H9 (cell line): ENCODE measurements around the gene TTC17. TPM values are rescaled to one million over a fixed set of nuclear protein-coding genes. Genes with fewer than 3 reads are reported as not detected.

Source experiments
- DNase-seq: peaks from one replicate; pipeline ENCODE4 v3.0.0-alpha.2; 2017
- H2AFZ ChIP-seq: one replicate; pipeline ENCODE4 v1.6.1; 2013; ENCODE audit warnings: mild to moderate bottlenecking, low read length, control low read depth, moderate library complexity
- H2AK5ac ChIP-seq: 2 replicates; pipeline ENCODE4 v1.6.1; 2013; ENCODE audit warnings: low read length, control low read depth, mixed read lengths; ENCODE audit not compliant: insufficient read length
- H2BK120ac ChIP-seq: one replicate; pipeline ENCODE4 v1.6.1; 2013; ENCODE audit warnings: low read depth, mild to moderate bottlenecking, low read length, control low read depth, inconsistent platforms; ENCODE audit not compliant: poor library complexity, severe bottlenecking
- H2BK12ac ChIP-seq: 2 replicates; pipeline ENCODE4 v1.6.1; 2013; ENCODE audit warnings: low read length, control low read depth, mixed read lengths, low read depth; ENCODE audit not compliant: insufficient read length
- H2BK15ac ChIP-seq: 2 replicates; pipeline ENCODE4 v1.6.1; 2013; ENCODE audit warnings: low read depth, low read length, control low read depth
- H2BK20ac ChIP-seq: one replicate; pipeline ENCODE4 v1.6.1; 2013; ENCODE audit warnings: low read depth, mild to moderate bottlenecking, low read length, control low read depth, inconsistent platforms; ENCODE audit not compliant: poor library complexity, severe bottlenecking
- H2BK5ac ChIP-seq: 2 replicates; pipeline ENCODE4 v1.6.1; 2013; ENCODE audit warnings: low read length, control low read depth, mixed read lengths; ENCODE audit not compliant: insufficient read length
- H3K14ac ChIP-seq: 2 replicates; pipeline ENCODE4 v1.6.1; 2013; ENCODE audit warnings: low read length, control low read depth; ENCODE audit not compliant: insufficient read depth
- H3K18ac ChIP-seq: 2 replicates; pipeline ENCODE4 v1.6.1; 2013; ENCODE audit warnings: low read depth, mild to moderate bottlenecking, mixed read lengths, low read length, control low read depth; ENCODE audit not compliant: insufficient read length
- H3K23ac ChIP-seq: 2 replicates; pipeline ENCODE4 v1.6.1; 2013; ENCODE audit warnings: low read length, control low read depth, mixed read lengths, low read depth; ENCODE audit not compliant: insufficient read length
- H3K23me2 ChIP-seq: 2 replicates; pipeline ENCODE4 v1.6.1; 2013; ENCODE audit warnings: low read depth, mild to moderate bottlenecking, mixed read lengths, low read length, control low read depth; ENCODE audit not compliant: insufficient read length, poor library complexity, severe bottlenecking
- H3K27ac ChIP-seq: 2 replicates; pipeline ENCODE4 v1.5.1; 2013; ENCODE audit warnings: low read length, control low read depth, mixed read lengths, low read depth; ENCODE audit not compliant: insufficient read length
- H3K27me3 ChIP-seq: 2 replicates; pipeline ENCODE4 v1.6.1; 2013; ENCODE audit warnings: low read length, control low read depth, inconsistent platforms; ENCODE audit not compliant: insufficient read depth
- H3K4ac ChIP-seq: 2 replicates; pipeline ENCODE4 v1.6.1; 2013; ENCODE audit warnings: low read depth, mild to moderate bottlenecking, control low read depth, inconsistent platforms, low read length, moderate library complexity
- H3K4me1 ChIP-seq: 2 replicates; pipeline ENCODE4 v1.6.1; 2013; ENCODE audit warnings: low read length, control low read depth, inconsistent platforms; ENCODE audit not compliant: insufficient read depth
- H3K4me2 ChIP-seq: 2 replicates; pipeline ENCODE4 v1.6.1; 2013; ENCODE audit warnings: low read length, control low read depth, mixed read lengths; ENCODE audit not compliant: insufficient read length, insufficient read depth
- H3K56ac ChIP-seq: 2 replicates; pipeline ENCODE4 v1.6.1; 2013; ENCODE audit warnings: low read depth, mild to moderate bottlenecking, mixed read lengths, low read length, control low read depth; ENCODE audit not compliant: insufficient read length
- H3K79me1 ChIP-seq: 2 replicates; pipeline ENCODE4 v1.6.1; 2013; ENCODE audit warnings: low read depth, mild to moderate bottlenecking, moderate library complexity, low read length, control low read depth, inconsistent platforms; ENCODE audit not compliant: insufficient read depth, poor library complexity, severe bottlenecking
- H3K79me2 ChIP-seq: 2 replicates; pipeline ENCODE4 v1.6.1; 2013; ENCODE audit warnings: low read length, control low read depth, inconsistent platforms; ENCODE audit not compliant: insufficient read depth
- H3K9ac ChIP-seq: 2 replicates; pipeline ENCODE4 v1.6.1; 2013; ENCODE audit warnings: low read length, control low read depth, mixed read lengths; ENCODE audit not compliant: insufficient read length; ENCODE audit errors: extremely low read depth
- H3K9me3 ChIP-seq: one replicate; pipeline ENCODE4 v1.6.1; 2013; ENCODE audit warnings: low read depth, low read length, inconsistent platforms; ENCODE audit not compliant: control insufficient read depth
- H3T11ph ChIP-seq: one replicate; pipeline ENCODE4 v1.6.1; 2013; ENCODE audit warnings: mild to moderate bottlenecking, low read length, control low read depth, inconsistent platforms
- H4K20me1 ChIP-seq: one replicate; pipeline ENCODE4 v1.6.1; 2013; ENCODE audit not compliant: control insufficient read depth, insufficient read length, insufficient read depth
- H4K5ac ChIP-seq: 2 replicates; pipeline ENCODE4 v1.6.1; 2013; ENCODE audit warnings: low read depth, mild to moderate bottlenecking, mixed read lengths, low read length, control low read depth; ENCODE audit not compliant: insufficient read length
- H4K8ac ChIP-seq: replicated peaks from 2 replicates; pipeline ENCODE4 v1.6.1; 2013; ENCODE audit warnings: low read length, control low read depth, mixed read lengths, low read depth; ENCODE audit not compliant: insufficient read length
- H4K91ac ChIP-seq: 2 replicates; pipeline ENCODE4 v1.6.1; 2013; ENCODE audit warnings: low read depth, mild to moderate bottlenecking, moderate library complexity, mixed read lengths, low read length, control low read depth; ENCODE audit not compliant: insufficient read length
- H3K27ac Mint-ChIP-seq, 3 experiments: 2 replicates in 2 of 3; 3 replicates in 1 of 3; pipeline ENCODE4 v1.8.0; 2020 to 2021; ENCODE audit warnings: mixed read lengths in 3 of 3, mild to moderate bottlenecking in 1 of 3, moderate library complexity in 1 of 3
- H3K27me3 Mint-ChIP-seq: 2 replicates; pipeline ENCODE4 v1.8.0; 2021; ENCODE audit warnings: low read depth, mild to moderate bottlenecking, moderate library complexity, mixed read lengths
- H3K36me3 Mint-ChIP-seq, 3 experiments: 2 replicates in 2 of 3; 3 replicates in 1 of 3; pipeline ENCODE4 v1.8.0; 2020 to 2021; ENCODE audit warnings: low read depth in 3 of 3, mixed read lengths in 3 of 3; ENCODE audit not compliant: insufficient read depth in 1 of 3
- H3K4me1 Mint-ChIP-seq, 2 experiments: 2 replicates each; pipeline ENCODE4 v1.8.0; 2020; ENCODE audit warnings: mixed read lengths in 2 of 2
- H3K4me3 Mint-ChIP-seq, 2 experiments: 2 replicates in 1 of 2; 3 replicates in 1 of 2; pipeline ENCODE4 v1.8.0; 2020 to 2021; ENCODE audit warnings: mild to moderate bottlenecking in 2 of 2, mixed read lengths in 2 of 2, moderate library complexity in 1 of 2
- H3K9me3 Mint-ChIP-seq, 2 experiments: 2 replicates in 1 of 2; 3 replicates in 1 of 2; pipeline ENCODE4 v1.8.0; 2020; ENCODE audit warnings: mild to moderate bottlenecking in 2 of 2, mixed read lengths in 2 of 2, moderate library complexity in 1 of 2
- CTCF ChIP-seq: fragments of 200-600 bp; sonication (generic); conservative IDR thresholded peaks from 3 replicates; pipeline ENCODE4 v1.8.0; 2021; ENCODE audit warnings: antibody characterized with exemption, mild to moderate bottlenecking
- whole genome bisulfite sequencing: extraction: QIAGEN DNeasy Blood & Tissue Kit; methylation state at CpG from one replicate; pipeline ENCODE4 v1.1.7; 2013; ENCODE audit warnings: missing lambda C conversion rate, low lambda C conversion rate, mixed read lengths; ENCODE audit not compliant: insufficient read length; ENCODE audit errors: extremely low coverage; 5-methylcytosine and 5-hydroxymethylcytosine counted together
- total RNA-seq: library from RNA; stranded (reverse); gene quantifications from 2 replicates; pipeline ENCODE4 v1.2.1, GENCODE V29; 2021

Gene TTC17
- total RNA-seq, 1 experiment from 2014 or later = 68.5 TPM

GRCh38 chr11:43399983-43400630 is 41.4 kb downstream of the TTC17 start:
- Mint-ChIP-seq H3K4me1 (peaks cover 11 to 18% of the 10 kb centered on the region in 2 experiments), H3K9me3 (no peaks in the 10 kb centered on the region), H3K4me3 (no peak overlapping the region), H3K27ac (peak overlapping the region; percentile 40 to 92 (median 60); a peak in 5 of 7 replicates), H3K27me3 (no peaks in the 10 kb centered on the region), H3K36me3 (peaks cover 13 to 71% (median 51%) of the 10 kb centered on the region in 3 experiments; a peak in 6 of 7 replicates)
- Histone ChIP-seq H2BK20ac (no peak overlapping the region), H3K4ac (no peak overlapping the region), H4K91ac (no peak overlapping the region), H3K56ac (no peak overlapping the region), H3K4me2 (no peak overlapping the region), H2AFZ (no peak overlapping the region), H4K20me1 (no peaks in the 10 kb centered on the region), H3K79me2 (no peaks in the 10 kb centered on the region), H3K14ac (no peak overlapping the region), H3K23me2 (no peaks in the 10 kb centered on the region), H3T11ph (no peak overlapping the region), H2BK5ac (no peak overlapping the region), H3K4me1 (no peaks in the 10 kb centered on the region; the same call in 1 of the 2 replicates), H3K79me1 (no peaks in the 10 kb centered on the region), H2BK15ac (no peak overlapping the region), H3K27me3 (no peaks in the 10 kb centered on the region), H3K9ac (no peak overlapping the region), H2BK120ac (no peak overlapping the region), H2BK12ac (no peak overlapping the region), H2AK5ac (no peak overlapping the region), H4K5ac (no peak overlapping the region), H3K23ac (no peak overlapping the region), H3K18ac (no peak overlapping the region), H3K9me3 (no peaks in the 10 kb centered on the region), H3K27ac (no peak overlapping the region), H4K8ac (no peak overlapping the region)
- WGBS = no CpG with 5 or more reads among the region's 2 CpGs
- no peak for DNase-seq
- TF ChIP-seq CTCF = no peak
